H1 (cell line): ENCODE results near the gene FBXL14. TPM values are rescaled to one million over a fixed set of nuclear protein-coding genes. Genes with fewer than 3 reads are reported as not detected.

Experiments
- CTCF ChIA-PET: fragments of 300-600 bp; sonication (Branson Sonifier 250); formaldehyde crosslinking; loops from one replicate; lab custom pipeline; 2021; ENCODE audit not compliant: partially characterized antibody; lab: Charles Lee
- POLR2A ChIA-PET: fragments of 300-600 bp; sonication (Branson Sonifier 250); formaldehyde crosslinking; loops from one replicate; lab custom pipeline; 2021; ENCODE audit warnings: inconsistent platforms; ENCODE audit not compliant: partially characterized antibody; lab: Charles Lee
- DNase-seq, 2 experiments: peaks; one replicate each; pipeline versions ENCODE4 v3.0.0 to v3.0.0-alpha.2; 2010 to 2022; ENCODE audit warnings: low spot score in 2 of 2, low read depth in 1 of 2, mixed read lengths in 1 of 2
- FAIRE-seq: peaks from 2 replicates; lab custom pipeline; 2011; peaks lifted over from hg19 to GRCh38; lab: Jason Lieb, UNC
- H2AFZ ChIP-seq: 2 replicates; pipeline ENCODE4 v1.8.1; 2012; ENCODE audit warnings: low read length, inconsistent platforms
- H2AK5ac ChIP-seq: 2 replicates; pipeline ENCODE4 v1.6.1; 2013; ENCODE audit warnings: low read depth, low read length
- H2BK120ac ChIP-seq: replicated peaks from 2 replicates; pipeline ENCODE3; 2013; ENCODE audit warnings: low read depth, low read length, inconsistent platforms
- H2BK12ac ChIP-seq: 2 replicates; pipeline ENCODE4 v1.6.1; 2013; ENCODE audit warnings: low read depth, low read length
- H2BK15ac ChIP-seq: 2 replicates; pipeline ENCODE4 v1.6.1; 2013; ENCODE audit warnings: low read length
- H2BK20ac ChIP-seq: 2 replicates; pipeline ENCODE4 v1.6.1; 2013; ENCODE audit warnings: low read length
- H2BK5ac ChIP-seq: 2 replicates; pipeline ENCODE4 v1.6.1; 2013; ENCODE audit warnings: low read depth, low read length
- H3K14ac ChIP-seq: 2 replicates; pipeline ENCODE4 v1.6.1; 2013; ENCODE audit warnings: inconsistent platforms; ENCODE audit not compliant: insufficient read length
- H3K18ac ChIP-seq: 2 replicates; pipeline ENCODE4 v1.6.1; 2013; ENCODE audit warnings: low read length; ENCODE audit errors: extremely low read depth
- H3K23ac ChIP-seq: 2 replicates; pipeline ENCODE4 v1.6.1; 2013; ENCODE audit warnings: inconsistent platforms; ENCODE audit not compliant: insufficient read length
- H3K23me2 ChIP-seq: 2 replicates; pipeline ENCODE4 v1.6.1; 2013; ENCODE audit warnings: low read depth, low read length
- H3K27ac ChIP-seq: 2 replicates; pipeline ENCODE4 v1.6.1; 2011; ENCODE audit warnings: low read depth, low read length, inconsistent platforms
- H3K27me3 ChIP-seq, 4 experiments: replicated peaks in 1 of 4; 1 replicate in 1 of 4; 2 replicates in 3 of 4; pipeline versions ENCODE4 v1.6.1 to v1.8.1; 2011 to 2013; ENCODE audit warnings: low read length in 3 of 4, mild to moderate bottlenecking in 3 of 4, inconsistent platforms in 2 of 4, mixed read lengths in 2 of 4, moderate library complexity in 1 of 4; ENCODE audit not compliant: control insufficient read depth in 3 of 4, insufficient read depth in 3 of 4; ENCODE audit errors: extremely low read depth in 1 of 4
- H3K36me3 ChIP-seq, 4 experiments: 2 replicates each; pipeline versions ENCODE4 v1.6.1 to v1.8.1; 2011 to 2013; ENCODE audit warnings: mild to moderate bottlenecking in 4 of 4, low read length in 3 of 4, moderate library complexity in 2 of 4, control low read depth in 1 of 4, inconsistent platforms in 1 of 4; ENCODE audit not compliant: insufficient read depth in 4 of 4, control insufficient read depth in 2 of 4
- H3K4ac ChIP-seq: replicated peaks from 2 replicates; pipeline ENCODE3; 2013; ENCODE audit warnings: low read length, low read depth, mixed read lengths, inconsistent platforms; ENCODE audit not compliant: insufficient read length
- H3K4me1 ChIP-seq, 4 experiments: replicated peaks in 1 of 4; 1 replicate in 1 of 4; 2 replicates in 3 of 4; pipeline versions ENCODE4 v1.6.1 to v1.8.1; 2011 to 2013; ENCODE audit warnings: low read length in 3 of 4, inconsistent platforms in 2 of 4, mixed read lengths in 1 of 4; ENCODE audit not compliant: insufficient read depth in 4 of 4, control insufficient read depth in 3 of 4
- H3K4me2 ChIP-seq, 2 experiments: 2 replicates each; pipeline versions ENCODE4 v1.6.1 to v1.8.1; 2011 to 2013; ENCODE audit warnings: low read depth in 2 of 2, low read length in 2 of 2, control low read depth in 1 of 2, inconsistent platforms in 1 of 2, mild to moderate bottlenecking in 1 of 2; ENCODE audit not compliant: insufficient read depth in 1 of 2
- H3K4me3 ChIP-seq, 4 experiments: fragments of 200-600, 300-600 bp in 1 of 4; sonication (generic), shearing (Covaris generic), sonication (Bioruptor Twin) in 1 of 4; 2 replicates each; pipeline versions ENCODE4 v1.5.1 to v1.8.1; 2011 to 2016; ENCODE audit warnings: low read length in 4 of 4, low read depth in 3 of 4, control low read depth in 2 of 4, inconsistent platforms in 2 of 4, mild to moderate bottlenecking in 2 of 4, mixed read lengths in 1 of 4, moderate library complexity in 1 of 4; ENCODE audit not compliant: insufficient read depth in 2 of 4; ENCODE audit errors: extremely low read depth in 1 of 4
- H3K56ac ChIP-seq: replicated peaks from 2 replicates; pipeline ENCODE3; 2013; ENCODE audit warnings: low read depth, mild to moderate bottlenecking, mixed read lengths, low read length, inconsistent platforms; ENCODE audit not compliant: insufficient read length
- H3K79me1 ChIP-seq: 2 replicates; pipeline ENCODE4 v1.6.1; 2013; ENCODE audit warnings: low read depth, low read length, control low read depth
- H3K79me2 ChIP-seq, 2 experiments: 2 replicates each; pipeline versions ENCODE4 v1.6.1 to v1.8.1; 2012 to 2013; ENCODE audit warnings: low read length in 2 of 2, mild to moderate bottlenecking in 2 of 2, inconsistent platforms in 1 of 2; ENCODE audit not compliant: insufficient read depth in 2 of 2, control insufficient read depth in 1 of 2
- H3K9ac ChIP-seq, 4 experiments: replicated peaks in 1 of 4; 1 replicate in 1 of 4; 2 replicates in 3 of 4; pipeline versions ENCODE4 v1.6.1 to v1.8.1; 2011 to 2013; ENCODE audit warnings: low read depth in 3 of 4, low read length in 3 of 4, control low read depth in 2 of 4, mild to moderate bottlenecking in 2 of 4, moderate library complexity in 2 of 4, inconsistent platforms in 1 of 4; ENCODE audit errors: extremely low read depth in 1 of 4
- H3K9me3 ChIP-seq, 2 experiments: 2 replicates each; pipeline versions ENCODE4 v1.6.1 to v1.8.1; 2012 to 2013; ENCODE audit warnings: mild to moderate bottlenecking in 2 of 2, moderate library complexity in 2 of 2, control low read depth in 1 of 2, inconsistent platforms in 1 of 2, low read depth in 1 of 2, low read length in 1 of 2, mixed read lengths in 1 of 2; ENCODE audit not compliant: insufficient read depth in 2 of 2
- H4K20me1 ChIP-seq, 2 experiments: replicated peaks in 1 of 2; 2 replicates each; pipeline versions ENCODE3 to v1.8.1; 2011 to 2013; ENCODE audit warnings: inconsistent platforms in 2 of 2, low read length in 2 of 2, mild to moderate bottlenecking in 1 of 2; ENCODE audit not compliant: insufficient read depth in 2 of 2, control insufficient read depth in 1 of 2
- H4K5ac ChIP-seq: 2 replicates; pipeline ENCODE4 v1.6.1; 2013; ENCODE audit warnings: low read length, low read depth, mixed read lengths, inconsistent platforms; ENCODE audit not compliant: insufficient read length
- H4K8ac ChIP-seq: 2 replicates; pipeline ENCODE4 v1.8.0; 2013; ENCODE audit warnings: mild to moderate bottlenecking, moderate library complexity, low read length, inconsistent platforms; ENCODE audit not compliant: insufficient read depth; ENCODE audit errors: extremely low read depth
- H4K91ac ChIP-seq: replicated peaks from 2 replicates; pipeline ENCODE3; 2013; ENCODE audit warnings: low read length, mixed read lengths, inconsistent platforms; ENCODE audit not compliant: insufficient read length
- EP300 ChIP-seq, 2 experiments: IDR thresholded peaks; 1 replicate in 1 of 2; 2 replicates in 1 of 2; pipeline ENCODE4 v1.6.1; 2011 to 2012; ENCODE audit warnings: low read depth in 2 of 2, low read length in 2 of 2, mild to moderate bottlenecking in 2 of 2, borderline replicate concordance in 1 of 2, inconsistent platforms in 1 of 2, moderate library complexity in 1 of 2
- JUND ChIP-seq: IDR thresholded peaks from 2 replicates; pipeline ENCODE4 v1.6.1; 2011; ENCODE audit warnings: mild to moderate bottlenecking, improper control_type of control experiment, low read length
- RBBP5 ChIP-seq: IDR thresholded peaks from 2 replicates; pipeline ENCODE4 v1.7.1; 2012; ENCODE audit warnings: low read depth, mild to moderate bottlenecking, inconsistent platforms, low read length, moderate library complexity, borderline replicate concordance
- TAF1 ChIP-seq: IDR thresholded peaks from 2 replicates; pipeline ENCODE4 v1.6.1; 2011; ENCODE audit warnings: mild to moderate bottlenecking, low read depth, low read length
- TCF12 ChIP-seq: IDR thresholded peaks from 2 replicates; pipeline ENCODE4 v1.6.1; 2011; ENCODE audit warnings: low read depth, mild to moderate bottlenecking, low read length
- WGBS, 2 experiments: shearing (Covaris generic) in 1 of 2; methylation state at CpG; one replicate each; pipeline versions ENCODE4 v1.1.6 to v1.1.7; 2013 to 2015; ENCODE audit warnings: low lambda C conversion rate in 2 of 2, mixed read lengths in 2 of 2, inconsistent platforms in 1 of 2, low coverage in 1 of 2, missing lambda C conversion rate in 1 of 2; ENCODE audit not compliant: insufficient replicate concordance in 2 of 2, insufficient coverage in 1 of 2, insufficient read length in 1 of 2; ENCODE audit errors: extremely low coverage in 1 of 2, missing lambda C conversion rate in 1 of 2; 5-methylcytosine and 5-hydroxymethylcytosine counted together
- polyA plus RNA-seq, 7 experiments: library from polyadenylated mRNA; depleted of rRNA in 3 of 7; stranded (reverse) in 5 of 7; unstranded in 2 of 7; fragments of >200 nt in 5 of 7; fragments of 200-250 nt in 2 of 7; gene quantifications; 1 replicate in 5 of 7; 2 replicates in 1 of 7; 4 replicates in 1 of 7; pipeline versions ENCODE4 v1.2.1 to v1.2.3, GENCODE V29; 2011 to 2013; ENCODE audit warnings: missing spikeins in 2 of 7, mixed read lengths in 2 of 7
- total RNA-seq: library from RNA; stranded (reverse); fragmentation: NEBNext Ultra II Directional; extraction: Animal tissue kit (Norgen Biotek cat#: 25700); gene quantifications from 2 replicates; pipeline ENCODE4 v1.2.1, GENCODE V29; 2021

The FBXL14 gene
- total and polyA plus RNA-seq, 2 of the 8 experiments (the other 6 are each of a cell fraction or from before 2014, with no cell fraction given), result 5.5 to 9.6 TPM

- POLR2A ChIA-PET, result interaction anchor here (1.2 to 2.2 kb wide), 4 partner anchors 10 to 97 kb away, joined by 3 to 14 read pairs (median 6); partner anchors contain the start of gene ADIPOR2
- Histone ChIP-seq H3K9me3 (no peaks in the 10 kb centered on the region), H3K36me3 (no peaks in the 10 kb centered on the region), H3K18ac (no peak overlapping the region), H3K27me3 (peaks cover 22 to 65% (median 53%) of the 10 kb centered on the region in 4 experiments), H3K23ac (no peak overlapping the region), H3K4me1 (peaks cover 14 to 35% (median 21%) of the 10 kb centered on the region in 4 experiments), H3K9ac (peak overlapping the region in 2 of 4 experiments; percentile 25 to 80; a peak in 3 of 7 replicates), H3K79me2 (peaks cover 0 to 5% of the 10 kb centered on the region in 2 experiments; a peak in 1 of 4 replicates), H2BK12ac (no peak overlapping the region), H3K4me3 (peak overlapping the region; percentile 64 to 71 (median 66)), H3K79me1 (no peaks in the 10 kb centered on the region), H2BK120ac (no peak overlapping the region), H4K5ac (no peak overlapping the region), H2BK5ac (no peak overlapping the region; the same call in 1 of the 2 replicates), H3K14ac (no peak overlapping the region), H3K4me2 (peak overlapping the region; percentile 78 to 94), H3K4ac (no peak overlapping the region), H4K8ac (0 out of 2 replicates have a peak overlapping the region, but pooled peaks have one; percentile 46), H4K91ac (no peak overlapping the region), H3K23me2 (peaks cover 18% of the 10 kb centered on the region; the same call in 1 of the 2 replicates), H4K20me1 (peaks cover 17 to 18% of the 10 kb centered on the region in 2 experiments), H2AFZ (no peak overlapping the region), H3K56ac (no peak overlapping the region), H3K27ac (no peak overlapping the region), H2BK15ac (no peak overlapping the region), H2BK20ac (no peak overlapping the region), H2AK5ac (no peak overlapping the region)
- 0% methylated on average over 2 of the region's 34 CpGs; no CpG with 5 or more reads in 1 of the 2 experiments for WGBS, 2 experiments
- CTCF ChIA-PET, result interaction anchor here (1.2 to 1.8 kb wide), 2 partner anchors 10 to 11 kb away, joined by 4 to 6 read pairs; no protein-coding TSS in a partner anchor
- FAIRE-seq (no peak), DNase-seq (no peak)
- TF ChIP-seq JUND (no peak), TAF1 (no peak), TCF12 (0 out of 2 replicates have a peak, but pooled peaks have one; percentile 17), RBBP5 (0 out of 2 replicates have a peak, but pooled peaks have one; percentile 7), EP300 (IDR thresholded peaks at IDR 0.05; ENCODE audit: borderline replicate concordance in 1 of 2, low read depth in 2 of 2, low read length in 2 of 2) (no peak)
Observed at GRCh38 chr12:1594006-1594260, 448 bp downstream of the FBXL14 start.
